ENCODE data around the gene MBD4. TPM values are rescaled to one million over a fixed set of nuclear protein-coding genes. Genes with fewer than 3 reads are reported as not detected.

MBD4 gene
- total and polyA plus RNA-seq, 10 of the 15 experiments (the other 5 are each of a cell fraction or from before 2014, with no cell fraction given), result 17.7 to 59.0 (median 49.0) TPM

DNA sequence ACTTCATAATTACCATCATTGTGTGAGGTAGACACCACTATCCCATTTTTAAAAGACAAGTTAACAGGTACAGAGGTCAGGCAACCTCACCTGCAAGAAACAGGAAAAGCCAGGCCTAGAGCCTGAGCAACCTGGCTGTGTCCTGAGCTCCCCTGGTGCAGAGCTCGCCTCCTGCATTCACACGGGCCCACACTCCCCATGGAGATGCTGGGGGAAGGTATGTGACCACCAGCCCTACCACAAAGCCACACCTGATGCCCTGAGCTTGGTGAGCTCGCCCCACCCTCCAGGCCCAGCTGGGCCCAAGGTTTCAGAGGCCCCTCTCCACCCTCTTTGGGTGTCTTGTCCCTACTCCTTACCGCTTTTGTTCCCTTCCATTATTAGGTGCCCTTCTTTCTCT is 10.1 kb downstream of the MBD4 start:
- ChIA-PET RAD21 (ENCODE audit: unreplicated experiment) (interaction anchor here (0.8 to 5.9 kb wide), 2 partner anchors 16 to 30 kb away, joined by 5 to 29 read pairs; no protein-coding TSS in a partner anchor), CTCF (interaction anchor here (0.9 to 1.8 kb wide), 5 partner anchors 9 to 47 kb away, joined by 4 to 14 read pairs (median 5); no protein-coding TSS in a partner anchor), SMC1A (ENCODE audit: uncharacterized antibody, unreplicated experiment) (interaction anchor here (0.5 to 3.2 kb wide), 7 partner anchors 10 to 105 kb away, joined by 3 to 22 read pairs (median 5); partner anchors contain the start of genes IFT122 and MBD4), POLR2A (interaction anchor here (1.2 to 5.3 kb wide), 5 partner anchors 9 to 26 kb away, joined by 4 to 40 read pairs (median 7); partner anchors contain the start of genes IFT122 and MBD4)
- H3K27me3 ChIP-seq (replicated peaks in 1 of 2; ENCODE audit: control insufficient read depth in 2 of 2, insufficient read depth in 2 of 2, low read length in 1 of 2), result no peaks in the 10 kb centered on the region
- in situ Hi-C loops (cut with MboI), result no loop called here
- H2AFZ ChIP-seq (ENCODE audit: control insufficient read depth, low read depth, low read length), result no peak overlapping the region
- intact Hi-C loops (cut with micrococcal nuclease; ENCODE audit: unreplicated experiment), result no loop called here
- FAIRE-seq (no peak), DNase-seq (ENCODE audit: low read depth, low spot score) (no peak), ATAC-seq (peak; percentile 10; the same call in 2 of the 3 replicates)
- no peak overlapping the region for H3K4me3 ChIP-seq
- H3K27ac ChIP-seq (ENCODE audit: control insufficient read depth, insufficient read depth), result no peak overlapping the region
- H3K9me3 ChIP-seq (replicated peaks; ENCODE audit: control insufficient read depth, insufficient read depth, low read length), result peaks cover 2% of the 10 kb centered on the region; the same call in 2 of the 3 replicates
- peaks cover 15% of the 10 kb centered on the region for H3K4me1 ChIP-seq (ENCODE audit: control insufficient read depth, insufficient read depth, low read length)
- 63% methylated on average over 4 of the region's 4 CpGs for WGBS (ENCODE audit: insufficient coverage, insufficient replicate concordance, low lambda C conversion rate, missing lambda C conversion rate)
- H3K9ac ChIP-seq (ENCODE audit: control insufficient read depth, insufficient read depth, low read length), result no peak overlapping the region
- H3K4me2 ChIP-seq (ENCODE audit: control insufficient read depth, insufficient read depth), result no peak overlapping the region
- peaks cover 2% of the 10 kb centered on the region for H3K79me2 ChIP-seq (ENCODE audit: control insufficient read depth, insufficient read depth, low read length)
- peak; percentile 60; the same call in 1 of the 2 replicates for TF ChIP-seq POLR2A (IDR thresholded peaks at IDR 0.05; ENCODE audit: low read depth, low read length)
- TF ChIP-seq, protein P1, sequence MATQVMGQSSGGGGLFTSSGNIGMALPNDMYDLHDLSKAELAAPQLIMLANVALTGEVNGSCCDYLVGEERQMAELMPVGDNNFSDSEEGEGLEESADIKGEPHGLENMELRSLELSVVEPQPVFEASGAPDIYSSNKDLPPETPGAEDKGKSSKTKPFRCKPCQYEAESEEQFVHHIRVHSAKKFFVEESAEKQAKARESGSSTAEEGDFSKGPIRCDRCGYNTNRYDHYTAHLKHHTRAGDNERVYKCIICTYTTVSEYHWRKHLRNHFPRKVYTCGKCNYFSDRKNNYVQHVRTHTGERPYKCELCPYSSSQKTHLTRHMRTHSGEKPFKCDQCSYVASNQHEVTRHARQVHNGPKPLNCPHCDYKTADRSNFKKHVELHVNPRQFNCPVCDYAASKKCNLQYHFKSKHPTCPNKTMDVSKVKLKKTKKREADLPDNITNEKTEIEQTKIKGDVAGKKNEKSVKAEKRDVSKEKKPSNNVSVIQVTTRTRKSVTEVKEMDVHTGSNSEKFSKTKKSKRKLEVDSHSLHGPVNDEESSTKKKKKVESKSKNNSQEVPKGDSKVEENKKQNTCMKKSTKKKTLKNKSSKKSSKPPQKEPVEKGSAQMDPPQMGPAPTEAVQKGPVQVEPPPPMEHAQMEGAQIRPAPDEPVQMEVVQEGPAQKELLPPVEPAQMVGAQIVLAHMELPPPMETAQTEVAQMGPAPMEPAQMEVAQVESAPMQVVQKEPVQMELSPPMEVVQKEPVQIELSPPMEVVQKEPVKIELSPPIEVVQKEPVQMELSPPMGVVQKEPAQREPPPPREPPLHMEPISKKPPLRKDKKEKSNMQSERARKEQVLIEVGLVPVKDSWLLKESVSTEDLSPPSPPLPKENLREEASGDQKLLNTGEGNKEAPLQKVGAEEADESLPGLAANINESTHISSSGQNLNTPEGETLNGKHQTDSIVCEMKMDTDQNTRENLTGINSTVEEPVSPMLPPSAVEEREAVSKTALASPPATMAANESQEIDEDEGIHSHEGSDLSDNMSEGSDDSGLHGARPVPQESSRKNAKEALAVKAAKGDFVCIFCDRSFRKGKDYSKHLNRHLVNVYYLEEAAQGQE (IDR thresholded peaks at IDR 0.05; ENCODE audit: low read depth, low read length), result no peak
- BruUV-seq (replicated peaks), result no TSS peak
- no peaks in the 10 kb centered on the region for H4K20me1 ChIP-seq (ENCODE audit: control insufficient read depth, insufficient read depth)
- H3K36me3 ChIP-seq (ENCODE audit: control insufficient read depth in 2 of 2, insufficient read depth in 2 of 2, low read length in 1 of 2), result peaks cover 10 to 11% of the 10 kb centered on the region in 2 experiments

Measured in GM12878 (cell line).